ENCODE measurements around the gene PBX3.

Gene PBX3

DNA sequence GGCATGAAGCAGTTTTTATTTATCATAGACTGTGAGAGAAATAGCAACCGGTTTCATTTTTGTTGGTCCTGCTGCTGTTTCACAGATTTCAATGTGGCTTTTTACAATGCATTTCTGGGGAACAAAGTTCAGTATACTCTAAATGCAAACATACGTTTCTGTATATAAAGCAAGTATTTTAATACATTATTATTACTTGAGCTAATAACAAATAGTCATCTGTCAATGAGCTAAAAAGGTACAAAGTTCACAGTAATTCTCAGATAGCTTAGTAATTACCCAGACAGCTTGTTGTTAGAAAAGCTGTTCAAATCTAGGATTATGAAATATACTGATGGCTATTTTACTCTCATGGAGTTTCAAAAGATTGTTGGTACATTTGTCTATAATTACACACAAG is 50.8 kb downstream of the PBX3 start:
- no peak overlapping the region for H3K4me3 ChIP-seq (ENCODE audit: insufficient read length, low read depth)
- H3K4me1 ChIP-seq (ENCODE audit: insufficient read depth, insufficient read length) = no peaks in the 10 kb centered on the region
- no peaks in the 10 kb centered on the region for H3K9me3 ChIP-seq (ENCODE audit: insufficient read depth, low read length)
- H3K27me3 ChIP-seq (ENCODE audit: insufficient read depth, insufficient read length) = no peaks in the 10 kb centered on the region
- TF ChIP-seq YY1 (IDR thresholded peaks at IDR 0.05; ENCODE audit: insufficient read depth, insufficient read length) (no peak), SUZ12 (IDR thresholded peaks at IDR 0.05; ENCODE audit: extremely low read depth, insufficient read depth, insufficient read length) (no peak), ZNF274 (IDR thresholded peaks at IDR 0.05; ENCODE audit: low read depth, low read length) (no peak)
- no peak overlapping the region for H3K9ac ChIP-seq (ENCODE audit: insufficient read length, low read depth)
- peaks cover 7% of the 10 kb centered on the region for H3K36me3 ChIP-seq (ENCODE audit: insufficient read depth, insufficient read length, low read length)
- DNase-seq (ENCODE audit: low read depth, low spot score) = no peak

DNA sequence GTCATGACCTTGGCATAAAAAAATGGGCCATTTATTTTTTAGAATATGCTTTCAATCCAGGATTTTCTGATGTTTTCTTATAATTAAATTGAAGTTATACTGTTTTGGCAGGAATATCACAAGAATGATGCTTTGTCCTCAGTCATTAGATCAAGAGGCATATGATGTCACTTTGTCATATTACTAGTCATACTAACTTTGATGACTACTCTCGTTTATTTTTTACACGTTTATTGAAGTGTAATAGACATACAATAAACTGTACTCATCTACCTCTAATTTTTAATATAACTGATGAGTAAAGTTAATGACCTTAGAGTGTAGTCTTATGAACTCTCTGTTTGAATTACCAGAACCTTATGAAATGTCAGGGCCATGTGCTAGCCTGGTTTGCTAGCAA is 56.4 kb downstream of the PBX3 start:
- H3K9ac ChIP-seq (ENCODE audit: insufficient read length, low read depth) = no peak overlapping the region
- no peaks in the 10 kb centered on the region for H3K4me1 ChIP-seq (ENCODE audit: insufficient read depth, insufficient read length)
- H3K36me3 ChIP-seq (ENCODE audit: insufficient read depth, insufficient read length, low read length) = peaks cover 3% of the 10 kb centered on the region
- H3K4me3 ChIP-seq (ENCODE audit: insufficient read length, low read depth) = no peak overlapping the region
- TF ChIP-seq ZNF274 (IDR thresholded peaks at IDR 0.05; ENCODE audit: low read depth, low read length) (no peak), SUZ12 (IDR thresholded peaks at IDR 0.05; ENCODE audit: extremely low read depth, insufficient read depth, insufficient read length) (no peak), YY1 (IDR thresholded peaks at IDR 0.05; ENCODE audit: insufficient read depth, insufficient read length) (no peak)
- H3K27me3 ChIP-seq (ENCODE audit: insufficient read depth, insufficient read length) = no peaks in the 10 kb centered on the region
- DNase-seq (ENCODE audit: low read depth, low spot score) = no peak
- H3K9me3 ChIP-seq (ENCODE audit: insufficient read depth, low read length) = no peaks in the 10 kb centered on the region

DNA sequence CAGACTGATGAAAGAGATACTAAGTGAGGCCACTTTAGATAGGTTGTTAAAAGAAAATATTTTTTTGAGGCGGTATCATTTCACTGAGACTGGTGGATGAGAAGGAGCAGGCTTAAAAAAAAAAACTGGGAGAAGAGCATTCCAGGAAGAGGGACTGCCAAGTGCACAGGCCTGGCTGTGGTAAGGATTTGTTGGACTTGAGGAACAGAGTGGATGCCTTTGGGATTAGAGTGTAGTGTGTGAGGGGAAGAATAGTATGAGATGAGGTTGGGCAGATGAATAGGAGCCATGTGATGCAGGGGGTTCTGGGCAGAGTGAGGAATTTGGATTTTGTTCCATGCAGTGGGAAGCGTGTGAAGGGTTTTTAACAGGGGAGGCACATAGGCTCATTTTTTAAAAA is 57.9 kb downstream of the PBX3 start:
- no peak for DNase-seq (ENCODE audit: low read depth, low spot score)
- no peaks in the 10 kb centered on the region for H3K36me3 ChIP-seq (ENCODE audit: insufficient read depth, insufficient read length, low read length)
- H3K4me1 ChIP-seq (ENCODE audit: insufficient read depth, insufficient read length) = no peaks in the 10 kb centered on the region
- no peaks in the 10 kb centered on the region for H3K9me3 ChIP-seq (ENCODE audit: insufficient read depth, low read length)
- TF ChIP-seq YY1 (IDR thresholded peaks at IDR 0.05; ENCODE audit: insufficient read depth, insufficient read length) = no peak
- H3K9ac ChIP-seq (ENCODE audit: insufficient read length, low read depth) = no peak overlapping the region
- H3K27me3 ChIP-seq (ENCODE audit: insufficient read depth, insufficient read length) = no peaks in the 10 kb centered on the region
- no peak overlapping the region for H3K4me3 ChIP-seq (ENCODE audit: insufficient read length, low read depth)

DNA sequence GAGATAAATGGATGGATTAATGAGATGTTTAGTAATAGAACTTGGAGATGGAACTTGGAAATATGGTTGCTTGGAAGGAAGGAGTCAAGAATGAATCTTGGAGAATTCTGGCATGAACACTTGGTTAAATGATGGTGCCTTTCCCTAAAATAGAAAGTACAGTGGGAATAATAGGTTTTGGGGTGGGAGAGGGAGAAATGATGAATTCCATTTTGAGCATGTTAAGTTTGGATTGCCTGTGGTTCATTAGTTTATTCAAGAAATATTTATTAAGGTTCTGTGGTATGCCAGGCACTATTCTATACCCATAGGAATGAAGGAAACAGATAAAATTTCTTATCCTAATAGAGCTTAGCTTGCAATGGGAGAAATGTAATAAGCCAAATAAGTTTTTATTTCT is 58.4 kb downstream of the PBX3 start:
- H3K4me1 ChIP-seq (ENCODE audit: insufficient read depth, insufficient read length) = no peaks in the 10 kb centered on the region
- no peaks in the 10 kb centered on the region for H3K27me3 ChIP-seq (ENCODE audit: insufficient read depth, insufficient read length)
- H3K9me3 ChIP-seq (ENCODE audit: insufficient read depth, low read length) = no peaks in the 10 kb centered on the region
- peaks cover 2% of the 10 kb centered on the region for H3K36me3 ChIP-seq (ENCODE audit: insufficient read depth, insufficient read length, low read length)
- no peak overlapping the region for H3K9ac ChIP-seq (ENCODE audit: insufficient read length, low read depth)
- TF ChIP-seq SUZ12 (IDR thresholded peaks at IDR 0.05; ENCODE audit: extremely low read depth, insufficient read depth, insufficient read length) = no peak
- TF ChIP-seq YY1 (IDR thresholded peaks at IDR 0.05; ENCODE audit: insufficient read depth, insufficient read length) = no peak
- TF ChIP-seq ZNF274 (IDR thresholded peaks at IDR 0.05; ENCODE audit: low read depth, low read length) = no peak
- no peak overlapping the region for H3K4me3 ChIP-seq (ENCODE audit: insufficient read length, low read depth)
- DNase-seq (ENCODE audit: low read depth, low spot score) = no peak

DNA sequence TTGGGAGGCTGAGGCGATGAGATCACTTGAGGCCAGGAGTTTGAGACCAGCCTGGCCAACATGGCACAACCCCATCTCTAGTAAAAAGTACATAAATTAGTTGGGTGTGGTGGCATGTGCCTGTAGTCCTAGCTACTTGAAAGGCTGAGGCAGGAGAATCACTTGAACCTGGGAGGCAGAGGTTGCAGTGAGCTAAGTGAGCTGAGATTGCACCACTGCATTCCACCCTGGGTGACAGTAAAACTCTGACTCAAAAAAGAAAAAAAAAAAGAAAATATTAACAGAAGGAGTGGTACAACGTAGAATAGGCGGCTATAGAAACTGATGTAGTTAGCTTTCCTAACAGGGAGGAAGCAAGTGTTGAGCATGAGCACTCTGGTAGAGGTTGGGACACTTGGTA is 59.9 kb downstream of the PBX3 start:
- Histone ChIP-seq H3K4me1 (ENCODE audit: insufficient read depth, insufficient read length) (no peaks in the 10 kb centered on the region), H3K9ac (ENCODE audit: insufficient read length, low read depth) (no peak overlapping the region), H3K9me3 (ENCODE audit: insufficient read depth, low read length) (no peaks in the 10 kb centered on the region), H3K4me3 (ENCODE audit: insufficient read length, low read depth) (no peak overlapping the region), H3K27me3 (ENCODE audit: insufficient read depth, insufficient read length) (no peaks in the 10 kb centered on the region), H3K36me3 (ENCODE audit: insufficient read depth, insufficient read length, low read length) (peaks cover 3% of the 10 kb centered on the region)
- TF ChIP-seq YY1 (IDR thresholded peaks at IDR 0.05; ENCODE audit: insufficient read depth, insufficient read length) (no peak), ZNF274 (IDR thresholded peaks at IDR 0.05; ENCODE audit: low read depth, low read length) (no peak), SUZ12 (IDR thresholded peaks at IDR 0.05; ENCODE audit: extremely low read depth, insufficient read depth, insufficient read length) (no peak)
- no peak for DNase-seq (ENCODE audit: low read depth, low spot score)

DNA sequence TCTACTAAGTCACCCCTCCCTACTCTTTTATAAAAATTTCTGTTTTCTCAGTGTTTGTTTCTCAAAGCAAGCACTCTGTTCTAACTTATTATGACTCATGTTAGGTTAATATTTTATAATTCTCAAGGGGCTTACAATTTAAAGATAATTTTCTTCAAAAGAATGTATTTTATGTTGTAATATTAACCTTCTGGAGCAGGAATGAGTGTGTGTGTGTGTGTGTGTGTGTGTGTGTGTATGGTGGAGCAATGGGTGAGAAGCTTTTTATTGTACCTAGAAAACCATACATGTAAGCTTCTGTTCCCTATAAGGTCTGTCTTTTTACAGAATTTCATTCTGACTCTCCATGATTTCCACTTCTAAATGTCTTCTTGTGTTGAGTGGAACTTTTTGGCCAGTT is 63.0 kb downstream of the PBX3 start:
- no peak for TF ChIP-seq SUZ12 (IDR thresholded peaks at IDR 0.05; ENCODE audit: extremely low read depth, insufficient read depth, insufficient read length)
- no peak for TF ChIP-seq YY1 (IDR thresholded peaks at IDR 0.05; ENCODE audit: insufficient read depth, insufficient read length)
- TF ChIP-seq ZNF274 (IDR thresholded peaks at IDR 0.05; ENCODE audit: low read depth, low read length) = no peak
- Histone ChIP-seq H3K9ac (ENCODE audit: insufficient read length, low read depth) (no peak overlapping the region), H3K4me1 (ENCODE audit: insufficient read depth, insufficient read length) (no peaks in the 10 kb centered on the region), H3K9me3 (ENCODE audit: insufficient read depth, low read length) (no peaks in the 10 kb centered on the region), H3K27me3 (ENCODE audit: insufficient read depth, insufficient read length) (no peaks in the 10 kb centered on the region), H3K4me3 (ENCODE audit: insufficient read length, low read depth) (no peak overlapping the region), H3K36me3 (ENCODE audit: insufficient read depth, insufficient read length, low read length) (peaks cover 3% of the 10 kb centered on the region)
- no peak for DNase-seq (ENCODE audit: low read depth, low spot score)

DNA sequence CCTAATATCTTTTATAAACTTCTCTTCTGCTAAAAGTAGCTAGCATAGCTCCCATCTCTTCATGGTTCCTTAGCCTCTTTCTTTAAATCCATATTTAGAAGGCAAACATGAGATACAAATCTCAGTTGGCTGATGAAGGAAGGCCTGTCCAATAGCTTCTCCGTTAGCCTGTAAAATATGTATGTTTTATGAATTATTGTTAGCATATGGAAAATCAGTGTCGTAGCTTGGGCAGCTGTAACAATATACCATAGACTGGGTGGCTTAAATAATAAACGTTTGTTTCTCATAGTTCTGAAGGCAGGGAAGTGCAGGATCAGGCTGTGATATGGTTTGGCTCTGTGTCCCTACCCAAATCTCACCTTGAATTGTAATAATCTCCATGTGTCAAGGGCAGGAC is 63.8 kb downstream of the PBX3 start:
- DNase-seq (ENCODE audit: low read depth, low spot score) = no peak

DNA sequence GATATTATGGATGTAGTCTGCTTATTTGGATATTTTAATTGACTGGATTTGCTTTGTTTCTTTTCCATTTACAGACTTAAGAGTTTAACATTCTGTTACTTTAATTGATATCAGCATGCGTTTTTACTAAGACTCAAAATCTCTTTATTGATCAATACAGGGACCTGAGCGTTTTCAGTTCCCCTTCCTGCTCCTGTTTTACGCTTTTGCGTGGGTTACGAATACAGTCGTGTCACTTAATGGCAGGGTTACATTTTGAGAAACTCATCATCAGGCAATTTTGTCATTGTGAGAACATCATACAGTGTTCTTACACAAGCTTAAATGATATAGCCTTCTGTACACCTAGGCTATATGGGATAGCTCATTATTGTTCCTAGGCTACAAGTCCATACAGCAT is 65.2 kb downstream of the PBX3 start:
- Histone ChIP-seq H3K27me3 (ENCODE audit: insufficient read depth, insufficient read length) (no peaks in the 10 kb centered on the region), H3K36me3 (ENCODE audit: insufficient read depth, insufficient read length, low read length) (peaks cover 3% of the 10 kb centered on the region), H3K9me3 (ENCODE audit: insufficient read depth, low read length) (no peaks in the 10 kb centered on the region), H3K9ac (ENCODE audit: insufficient read length, low read depth) (no peak overlapping the region), H3K4me3 (ENCODE audit: insufficient read length, low read depth) (no peak overlapping the region), H3K4me1 (ENCODE audit: insufficient read depth, insufficient read length) (no peaks in the 10 kb centered on the region)
- DNase-seq (ENCODE audit: low read depth, low spot score) = no peak
- TF ChIP-seq YY1 (IDR thresholded peaks at IDR 0.05; ENCODE audit: insufficient read depth, insufficient read length) (no peak), SUZ12 (IDR thresholded peaks at IDR 0.05; ENCODE audit: extremely low read depth, insufficient read depth, insufficient read length) (no peak), ZNF274 (IDR thresholded peaks at IDR 0.05; ENCODE audit: low read depth, low read length) (no peak)

More for the DNA sequence above, 63.8 kb downstream of the PBX3 start:
- Histone ChIP-seq H3K4me3 (ENCODE audit: insufficient read length, low read depth) (no peak overlapping the region), H3K27me3 (ENCODE audit: insufficient read depth, insufficient read length) (no peaks in the 10 kb centered on the region), H3K36me3 (ENCODE audit: insufficient read depth, insufficient read length, low read length) (peaks cover 3% of the 10 kb centered on the region), H3K9ac (ENCODE audit: insufficient read length, low read depth) (no peak overlapping the region), H3K9me3 (ENCODE audit: insufficient read depth, low read length) (no peaks in the 10 kb centered on the region), H3K4me1 (ENCODE audit: insufficient read depth, insufficient read length) (no peaks in the 10 kb centered on the region)
- TF ChIP-seq ZNF274 (IDR thresholded peaks at IDR 0.05; ENCODE audit: low read depth, low read length) = no peak

Measured in NT2/D1 (cell line).